Right lobe of liver (tissue), 6 donors: ENCODE measurements around the gene UNKL. TPM values are rescaled to one million over a fixed set of nuclear protein-coding genes. Genes with fewer than 3 reads are reported as not detected.

ENCODE experiments used
- ATAC-seq, 4 donors: fragments of 200-7000 bp; cut with Tn5 transposase; one replicate each; pipeline ENCODE4 v1.9.1; 2020; ENCODE audit warnings: mild to moderate bottlenecking in 4 of 4, moderate library complexity in 4 of 4
- DNase-seq, 3 donors: peaks; one replicate each; pipeline ENCODE4 v3.0.0-alpha.2; 2020
- H3K27ac ChIP-seq, 3 donors: fragments of 200-600 bp; one replicate each; pipeline ENCODE4 v1.8.0; 2022
- H3K27me3 ChIP-seq, 2 donors: fragments of 200-600 bp; one replicate each; pipeline ENCODE4 v1.8.0; 2022
- H3K36me3 ChIP-seq, 4 donors: fragments of 200-600 bp; sonication (generic) in 1 of 4; one replicate each; pipeline versions ENCODE4 v1.5.1 to v1.8.0; 2017 to 2022; ENCODE audit warnings: control low read depth in 1 of 4
- H3K4me1 ChIP-seq, 4 donors: fragments of 200-600 bp; sonication (generic) in 1 of 4; one replicate each; pipeline versions ENCODE4 v1.5.1 to v1.8.0; 2017 to 2022; ENCODE audit warnings: control low read depth in 1 of 4
- H3K4me3 ChIP-seq, 3 donors: fragments of 200-600 bp; one replicate each; pipeline ENCODE4 v1.8.0; 2022
- H3K9me3 ChIP-seq, 4 donors: fragments of 200-600 bp; sonication (generic) in 1 of 4; one replicate each; pipeline versions ENCODE4 v1.5.1 to v1.8.0; 2017 to 2022; ENCODE audit warnings: control low read depth in 1 of 4
- POLR2A ChIP-seq: fragments of 450-650 bp; IDR thresholded peaks from one replicate; pipeline ENCODE4 v1.6.1; 2017; ENCODE audit warnings: antibody characterized with exemption, mild to moderate bottlenecking
- WGBS: methylation state at CpG from one replicate; pipeline ENCODE4 v1.1.6; 2018; ENCODE audit warnings: low coverage, low lambda C conversion rate; ENCODE audit not compliant: insufficient coverage; ENCODE audit errors: missing lambda C conversion rate; 5-methylcytosine and 5-hydroxymethylcytosine counted together
- intact Hi-C, 2 donors: fragments of 100-400 bp; cut with DNase I; formaldehyde crosslinking; loops; one replicate each; pipeline versions ENCODE4 v1.11.2 to v1.14.1; 2022
- total RNA-seq, 6 experiments: library from RNA; depleted of rRNA in 2 of 6; stranded (reverse); fragments of >200 nt in 2 of 6; fragmentation: NEBNext Ultra II Directional in 3 of 6; extraction: Animal tissue kit (Norgen Biotek cat#: 25700) in 3 of 6; gene quantifications; one replicate each; pipeline versions ENCODE4 v1.1.0 to v1.2.4, GENCODE V29; 2016 to 2023
- TF ChIP-seq, protein P1 (sequence below), 4 donors: fragments of 200-600 bp in 3 of 4; fragments of 450-650 bp in 1 of 4; IDR thresholded peaks; one replicate each; pipeline versions ENCODE4 v1.5.1 to v1.8.0; 2016 to 2022; ENCODE audit warnings: antibody characterized with exemption in 4 of 4, mild to moderate bottlenecking in 2 of 4
- donor health status: DM: no; HTN: yes; CAD: no.
- donor health status: DM: no; HTN: no; CAD: no.
- donor health status: DM: no; HTN: no; CAD: no.
- donor health status: DM: no; HTN: yes; CAD: no.
- donor health status: DM: no; HTN: yes; CAD: no.

Gene UNKL
- total RNA-seq, 6 experiments from 2014 or later = 9.0 to 14.2 (median 12.0) TPM

DNA sequence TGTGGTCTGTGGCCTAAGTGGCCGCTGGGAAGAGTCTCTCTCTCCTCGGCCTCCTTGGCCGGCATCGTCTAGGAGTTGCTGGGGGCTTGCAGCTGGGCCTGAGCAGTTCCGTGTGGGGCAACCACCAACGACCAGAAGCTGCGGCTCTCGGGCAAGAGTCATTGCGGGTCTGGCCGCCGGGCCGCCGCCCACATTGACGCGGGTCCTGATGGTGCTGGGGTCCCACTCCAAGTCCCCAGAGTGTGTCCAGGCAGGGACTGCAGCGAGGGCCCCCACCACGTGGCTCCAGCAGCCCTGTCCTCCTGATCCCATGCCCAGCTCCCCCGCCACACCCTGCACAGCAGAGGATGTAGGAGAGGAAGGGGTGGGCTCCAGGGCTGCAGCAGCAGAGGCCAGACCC, 30.9 kb downstream of the UNKL start:
- no peaks in the 10 kb centered on the region for H3K9me3 ChIP-seq
- H3K4me3 ChIP-seq = no peak overlapping the region
- no peak for TF ChIP-seq POLR2A
- TF ChIP-seq, protein P1, sequence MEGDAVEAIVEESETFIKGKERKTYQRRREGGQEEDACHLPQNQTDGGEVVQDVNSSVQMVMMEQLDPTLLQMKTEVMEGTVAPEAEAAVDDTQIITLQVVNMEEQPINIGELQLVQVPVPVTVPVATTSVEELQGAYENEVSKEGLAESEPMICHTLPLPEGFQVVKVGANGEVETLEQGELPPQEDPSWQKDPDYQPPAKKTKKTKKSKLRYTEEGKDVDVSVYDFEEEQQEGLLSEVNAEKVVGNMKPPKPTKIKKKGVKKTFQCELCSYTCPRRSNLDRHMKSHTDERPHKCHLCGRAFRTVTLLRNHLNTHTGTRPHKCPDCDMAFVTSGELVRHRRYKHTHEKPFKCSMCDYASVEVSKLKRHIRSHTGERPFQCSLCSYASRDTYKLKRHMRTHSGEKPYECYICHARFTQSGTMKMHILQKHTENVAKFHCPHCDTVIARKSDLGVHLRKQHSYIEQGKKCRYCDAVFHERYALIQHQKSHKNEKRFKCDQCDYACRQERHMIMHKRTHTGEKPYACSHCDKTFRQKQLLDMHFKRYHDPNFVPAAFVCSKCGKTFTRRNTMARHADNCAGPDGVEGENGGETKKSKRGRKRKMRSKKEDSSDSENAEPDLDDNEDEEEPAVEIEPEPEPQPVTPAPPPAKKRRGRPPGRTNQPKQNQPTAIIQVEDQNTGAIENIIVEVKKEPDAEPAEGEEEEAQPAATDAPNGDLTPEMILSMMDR (IDR thresholded peaks at IDR 0.05) = no peak
- H3K4me1 ChIP-seq = peaks cover 0 to 7% (median 1%) of the 10 kb centered on the region in 4 donors
- no peak overlapping the region for H3K27ac ChIP-seq
- no peak for DNase-seq
- H3K36me3 ChIP-seq = peaks cover 0 to 6% (median 0%) of the 10 kb centered on the region in 4 donors
- intact Hi-C loops = no loop called here
- no peaks in the 10 kb centered on the region for H3K27me3 ChIP-seq
- ATAC-seq = no peak
- no CpG with 5 or more reads among the region's 18 CpGs for WGBS

DNA sequence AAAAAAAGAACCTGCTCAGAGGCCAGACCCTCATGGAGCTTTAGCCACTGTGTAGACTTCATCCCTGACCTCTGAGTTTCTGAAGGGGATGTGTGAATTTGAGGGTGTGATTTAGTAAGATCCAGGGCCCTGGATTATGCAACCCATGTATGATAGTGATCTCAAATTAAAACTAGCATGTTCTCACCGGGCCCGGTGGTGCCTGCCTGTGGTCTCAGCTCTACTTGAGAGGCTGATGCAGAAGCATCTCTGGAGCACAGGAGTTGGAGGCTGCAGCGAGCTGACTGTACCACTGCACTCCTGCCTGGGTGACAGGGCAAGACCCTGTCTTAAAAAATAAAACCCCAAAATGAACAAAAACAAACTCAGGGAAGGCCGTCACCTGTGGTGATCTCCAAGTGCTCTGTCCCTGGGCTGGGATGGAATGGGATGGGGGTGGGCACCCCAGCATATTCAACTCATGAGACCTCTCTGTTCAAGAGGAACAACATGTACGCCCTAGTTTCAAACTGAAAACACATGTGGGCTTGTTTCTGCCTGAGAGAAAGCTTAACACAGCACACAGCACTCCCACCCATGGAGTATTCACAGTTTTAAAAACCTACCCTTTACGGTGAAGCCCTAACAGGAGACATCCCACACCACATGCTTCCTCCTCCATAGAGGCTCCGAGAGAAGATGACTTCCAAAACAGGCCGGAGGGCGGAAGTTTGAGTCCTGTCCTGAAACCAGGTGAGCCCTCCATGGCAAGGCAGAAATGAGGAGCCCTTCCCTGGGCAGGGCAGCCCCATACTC, 32.7 kb downstream of the UNKL start:
- peaks cover 0 to 6% (median 0%) of the 10 kb centered on the region in 4 donors for H3K36me3 ChIP-seq
- intact Hi-C loops = no loop called here
- WGBS = 92% methylated on average over 2 of the region's 9 CpGs

DNA sequence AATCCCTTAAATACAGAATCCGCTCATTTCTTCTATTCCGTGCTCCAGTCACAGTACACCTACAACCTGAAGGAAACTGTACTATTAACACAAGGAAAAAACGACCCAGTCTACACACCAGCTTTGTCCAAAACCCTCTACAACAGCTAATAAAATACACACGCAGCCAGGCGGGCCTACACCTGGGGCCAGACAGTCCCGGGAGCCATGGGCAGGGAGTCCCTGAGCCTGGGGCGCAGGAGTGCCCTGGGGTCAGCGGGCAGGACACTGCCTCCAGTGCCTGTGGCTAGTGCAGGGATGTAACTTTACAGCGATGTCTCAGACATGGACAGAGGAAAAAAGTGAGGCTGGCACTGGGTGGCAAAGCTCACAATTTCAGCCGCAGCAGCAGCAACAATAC, 34.3 kb downstream of the UNKL start:
- peaks cover 0 to 18% (median 6%) of the 10 kb centered on the region in 4 donors for H3K4me1 ChIP-seq
- ATAC-seq (no peak), DNase-seq (no peak)
- 75% methylated on average over 7 of the region's 10 CpGs for WGBS
- H3K4me3 ChIP-seq = peak overlapping the region in 1 of 3 donors; percentile 58
- no peaks in the 10 kb centered on the region for H3K9me3 ChIP-seq
- peaks cover 0 to 6% (median 1%) of the 10 kb centered on the region in 4 donors for H3K36me3 ChIP-seq
- TF ChIP-seq POLR2A = no peak
- TF ChIP-seq, protein P1 (IDR thresholded peaks at IDR 0.05) = no peak
- intact Hi-C loops = no loop called here
- H3K27me3 ChIP-seq = no peaks in the 10 kb centered on the region
- no peak overlapping the region for H3K27ac ChIP-seq

More for the DNA sequence above, 32.7 kb downstream of the UNKL start:
- DNase-seq = no peak
- Histone ChIP-seq H3K27me3 (no peaks in the 10 kb centered on the region), H3K4me1 (peaks cover 0 to 18% (median 6%) of the 10 kb centered on the region in 4 donors), H3K27ac (no peak overlapping the region), H3K9me3 (no peaks in the 10 kb centered on the region), H3K4me3 (no peak overlapping the region)
- TF ChIP-seq, protein P1 (IDR thresholded peaks at IDR 0.05) = no peak
- TF ChIP-seq POLR2A = no peak
- ATAC-seq = no peak

DNA sequence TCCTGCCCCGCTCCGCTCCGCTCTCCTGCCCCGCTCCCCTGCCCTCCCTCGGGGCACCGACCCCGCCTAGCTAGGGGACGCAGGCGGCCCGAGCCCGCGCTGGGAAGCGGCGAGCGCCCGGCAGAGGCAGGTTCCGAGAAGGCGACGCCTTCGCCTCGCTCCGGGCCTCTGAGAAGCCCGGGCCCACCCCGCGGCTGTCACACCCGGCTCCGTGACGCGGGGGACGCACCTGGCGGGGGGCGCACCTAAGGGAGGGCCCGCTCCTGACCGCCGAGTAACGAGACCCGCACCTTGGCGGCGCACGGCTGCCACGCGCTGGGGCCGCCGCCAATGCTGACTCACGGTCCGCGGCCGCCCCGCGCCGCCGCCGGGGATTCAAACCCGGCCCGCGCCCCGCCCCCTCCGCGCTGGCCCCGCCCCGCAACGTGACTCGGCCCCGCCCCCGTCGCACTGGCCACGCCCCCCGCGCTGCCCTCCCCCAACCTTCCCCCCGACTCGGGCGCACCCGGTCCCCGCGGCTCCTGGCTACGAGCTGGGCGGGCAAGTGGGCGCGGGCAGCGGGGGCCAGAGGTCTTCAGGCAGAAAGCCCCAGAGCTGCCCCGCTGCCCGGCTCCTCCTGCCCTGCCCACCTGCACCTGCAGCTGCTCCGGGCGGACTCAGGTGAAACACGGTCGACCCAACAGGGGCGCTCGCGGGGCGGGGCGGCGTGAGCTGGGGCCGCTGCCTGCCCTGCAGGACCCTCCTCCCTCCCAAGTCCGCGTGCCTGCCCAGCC, 35.0 kb downstream of the UNKL start:
- TF ChIP-seq, protein P1 (IDR thresholded peaks at IDR 0.05) = no peak
- TF ChIP-seq POLR2A = peak; percentile 37
- intact Hi-C loops = no loop called here
- peak overlapping the region; percentile 36 to 62 (median 52) for H3K27ac ChIP-seq
- H3K9me3 ChIP-seq = no peaks in the 10 kb centered on the region
- H3K36me3 ChIP-seq = peaks cover 0 to 6% (median 1%) of the 10 kb centered on the region in 4 donors
- WGBS = no CpG with 5 or more reads among the region's 95 CpGs
- DNase-seq (peak in 2 of 3 donors; percentile 69 to 76), ATAC-seq (peak; percentile 69 to 88 (median 77))
- H3K27me3 ChIP-seq = no peaks in the 10 kb centered on the region
- H3K4me3 ChIP-seq = peak overlapping the region; percentile 54 to 58 (median 58)
- H3K4me1 ChIP-seq = peaks cover 0 to 18% (median 6%) of the 10 kb centered on the region in 4 donors
